IMR-90 (cell line): ENCODE results near the gene UGGT1. TPM values are rescaled to one million over a fixed set of nuclear protein-coding genes. Genes with fewer than 3 reads are reported as not detected.

Source experiments
- ATAC-seq: fragments of 200-7000 bp; cut with Tn5 transposase; 2 replicates; pipeline ENCODE4 v1.9.1; 2020; ENCODE audit warnings: low read depth, mild to moderate bottlenecking, moderate library complexity
- BruUV-seq: library from RNA; stranded (reverse); fragments of 400-500 nt; replicated peaks from 2 replicates; lab custom pipeline; 2021; lab: Mats Ljungman, UMichigan
- CTCF ChIA-PET: fragments of 300-600 bp; formaldehyde crosslinking; extraction: SDS; loops from one replicate; lab custom pipeline; 2021; ENCODE audit warnings: antibody characterized with exemption; lab: Yijun Ruan, JAX
- POLR2A ChIA-PET: fragments of 300-600 bp; sonication (Branson Sonifier 250); formaldehyde crosslinking; loops from one replicate; lab custom pipeline; 2022; ENCODE audit warnings: antibody characterized with exemption; ENCODE audit not compliant: unreplicated experiment; lab: Charles Lee
- DNase-seq: peaks from one replicate; pipeline ENCODE4 v3.0.0; 2013
- H2AFZ ChIP-seq: replicated peaks from 2 replicates; pipeline ENCODE3; 2013; ENCODE audit warnings: low read length, mild to moderate bottlenecking; ENCODE audit not compliant: poor library complexity
- H2AK5ac ChIP-seq: 2 replicates; pipeline ENCODE4 v1.6.1; 2013; ENCODE audit warnings: low read depth, low read length, inconsistent platforms
- H2AK9ac ChIP-seq: replicated peaks from 2 replicates; pipeline ENCODE3; 2013; ENCODE audit warnings: mild to moderate bottlenecking, low read depth, low read length, moderate library complexity; ENCODE audit not compliant: poor library complexity
- H2BK120ac ChIP-seq: 2 replicates; pipeline ENCODE4 v1.6.1; 2013; ENCODE audit warnings: low read depth, low read length, inconsistent platforms
- H2BK15ac ChIP-seq: 3 replicates; pipeline ENCODE4 v1.6.1; 2013; ENCODE audit warnings: low read depth, low read length, inconsistent platforms
- H2BK20ac ChIP-seq: 2 replicates; pipeline ENCODE4 v1.6.1; 2013; ENCODE audit warnings: low read depth, mild to moderate bottlenecking, inconsistent platforms, low read length, moderate library complexity
- H2BK5ac ChIP-seq: 2 replicates; pipeline ENCODE4 v1.6.1; 2013; ENCODE audit warnings: mild to moderate bottlenecking, low read depth, low read length, inconsistent platforms; ENCODE audit not compliant: poor library complexity, severe bottlenecking
- H3K14ac ChIP-seq: replicated peaks from 2 replicates; pipeline ENCODE4 v1.6.1; 2013; ENCODE audit warnings: low read depth, low read length, inconsistent platforms
- H3K18ac ChIP-seq: 2 replicates; pipeline ENCODE4 v1.6.1; 2013; ENCODE audit warnings: low read depth, low read length, control low read depth
- H3K23ac ChIP-seq: 2 replicates; pipeline ENCODE4 v1.6.1; 2013; ENCODE audit warnings: low read depth, low read length, inconsistent platforms
- H3K27ac ChIP-seq: 2 replicates; pipeline ENCODE4 v1.5.1; 2013; ENCODE audit warnings: mild to moderate bottlenecking, control low read depth, low read length; ENCODE audit not compliant: insufficient read depth
- H3K27me3 ChIP-seq: 2 replicates; pipeline ENCODE4 v1.6.1; 2013; ENCODE audit warnings: low read length; ENCODE audit not compliant: control insufficient read depth, insufficient read depth
- H3K36me3 ChIP-seq: 2 replicates; pipeline ENCODE4 v1.6.1; 2013; ENCODE audit warnings: low read length, mixed read lengths; ENCODE audit not compliant: control insufficient read depth, insufficient read depth
- H3K4ac ChIP-seq: 2 replicates; pipeline ENCODE4 v1.6.1; 2013; ENCODE audit warnings: low read depth, low read length, inconsistent platforms
- H3K4me1 ChIP-seq: 2 replicates; pipeline ENCODE4 v1.6.1; 2013; ENCODE audit warnings: low read length, mixed read lengths; ENCODE audit not compliant: control insufficient read depth, insufficient read depth
- H3K4me2 ChIP-seq: 2 replicates; pipeline ENCODE4 v1.6.1; 2013; ENCODE audit warnings: low read depth, mild to moderate bottlenecking, control low read depth, low read length, moderate library complexity
- H3K4me3 ChIP-seq: 2 replicates; pipeline ENCODE4 v1.5.1; 2013; ENCODE audit warnings: low read depth, mild to moderate bottlenecking, control low read depth, low read length, moderate library complexity; ENCODE audit not compliant: insufficient read depth
- H3K56ac ChIP-seq: 2 replicates; pipeline ENCODE4 v1.6.1; 2013; ENCODE audit warnings: low read length, inconsistent platforms; ENCODE audit not compliant: insufficient read depth; ENCODE audit errors: extremely low read depth
- H3K79me1 ChIP-seq, 2 experiments: 2 replicates each; pipeline ENCODE4 v1.6.1; 2013; ENCODE audit warnings: low read length in 2 of 2, inconsistent platforms in 1 of 2, low read depth in 1 of 2
- H3K9ac ChIP-seq: 2 replicates; pipeline ENCODE4 v1.6.1; 2013; ENCODE audit warnings: low read depth, low read length, control low read depth
- H3K9me1 ChIP-seq: 2 replicates; pipeline ENCODE4 v1.6.1; 2013; ENCODE audit warnings: low read length, inconsistent platforms; ENCODE audit not compliant: insufficient read depth
- H3K9me3 ChIP-seq: 2 replicates; pipeline ENCODE4 v1.6.1; 2013; ENCODE audit warnings: low read length; ENCODE audit not compliant: control insufficient read depth, insufficient read depth
- H4K20me1 ChIP-seq: 2 replicates; pipeline ENCODE4 v1.6.1; 2013; ENCODE audit warnings: low read length, inconsistent platforms; ENCODE audit not compliant: insufficient read depth
- H4K5ac ChIP-seq: 2 replicates; pipeline ENCODE4 v1.6.1; 2013; ENCODE audit warnings: mild to moderate bottlenecking, low read depth, low read length, control low read depth
- H4K8ac ChIP-seq, 2 experiments: 2 replicates each; pipeline ENCODE4 v1.6.1; 2013; ENCODE audit warnings: low read depth in 2 of 2, low read length in 2 of 2, control low read depth in 1 of 2, inconsistent platforms in 1 of 2
- H4K91ac ChIP-seq: 2 replicates; pipeline ENCODE4 v1.6.1; 2013; ENCODE audit warnings: low read depth, low read length, inconsistent platforms; ENCODE audit not compliant: insufficient read depth
- CEBPB ChIP-seq: IDR thresholded peaks from 2 replicates; pipeline ENCODE4 v1.6.1; 2012; ENCODE audit warnings: low read depth, low read length, improper control_type of control experiment
- MAZ ChIP-seq: IDR thresholded peaks from 2 replicates; pipeline ENCODE4 v1.6.1; 2012; ENCODE audit warnings: low read depth, mild to moderate bottlenecking, low read length, improper control_type of control experiment, moderate library complexity, borderline replicate concordance
- RCOR1 ChIP-seq: IDR thresholded peaks from 2 replicates; pipeline ENCODE4 v1.6.1; 2012; ENCODE audit warnings: mild to moderate bottlenecking, low read length, improper control_type of control experiment; ENCODE audit not compliant: insufficient replicate concordance
- WGBS, 2 experiments: methylation state at CpG; one replicate each; pipeline versions ENCODE4 v1.1.5 to v1.1.7; 2013; ENCODE audit warnings: missing lambda C conversion rate in 2 of 2; ENCODE audit not compliant: insufficient read length in 1 of 2; ENCODE audit errors: extremely low coverage in 2 of 2; 5-methylcytosine and 5-hydroxymethylcytosine counted together
- dilution Hi-C: fragments of 300-500 bp; cut with HindIII; formaldehyde crosslinking; loops from one replicate; pipeline ENCODE4 v1.14.3; 2018; ENCODE audit warnings: low sequenced_read_pairs; ENCODE audit not compliant: unreplicated experiment
- in situ Hi-C: fragments of 300-500 bp; cut with MboI; formaldehyde crosslinking; loops from 3 replicates; pipeline ENCODE4 v1.14.3; 2019; ENCODE audit warnings: low sequenced_read_pairs, inconsistent platforms, mixed read lengths
- intact Hi-C: fragments of 100-400 bp; cut with micrococcal nuclease; formaldehyde crosslinking; loops from 2 replicates; pipeline ENCODE4 v1.10.0; 2022
- polyA plus RNA-seq, 3 experiments: library from polyadenylated mRNA; depleted of rRNA; stranded (reverse); fragments of >200 nt; gene quantifications; 2 replicates each; pipeline ENCODE4 v1.2.3, GENCODE V29; 2012; ENCODE audit warnings: low replicate concordance in 1 of 3
- total RNA-seq: library from RNA; depleted of rRNA; stranded (reverse); fragments of >200 nt; gene quantifications from 2 replicates; pipeline ENCODE4 v1.2.3, GENCODE V29; 2012
- TF ChIP-seq, protein P1 (sequence below): conservative IDR thresholded peaks from 2 replicates; pipeline ENCODE4 v1.5.1; 2012; ENCODE audit warnings: mild to moderate bottlenecking, low read depth, low read length, improper control_type of control experiment

The UGGT1 gene
- total and polyA plus RNA-seq, 2 of the 4 experiments (the other 2 are of a cell fraction): 26.1 to 71.3 TPM

DNA sequence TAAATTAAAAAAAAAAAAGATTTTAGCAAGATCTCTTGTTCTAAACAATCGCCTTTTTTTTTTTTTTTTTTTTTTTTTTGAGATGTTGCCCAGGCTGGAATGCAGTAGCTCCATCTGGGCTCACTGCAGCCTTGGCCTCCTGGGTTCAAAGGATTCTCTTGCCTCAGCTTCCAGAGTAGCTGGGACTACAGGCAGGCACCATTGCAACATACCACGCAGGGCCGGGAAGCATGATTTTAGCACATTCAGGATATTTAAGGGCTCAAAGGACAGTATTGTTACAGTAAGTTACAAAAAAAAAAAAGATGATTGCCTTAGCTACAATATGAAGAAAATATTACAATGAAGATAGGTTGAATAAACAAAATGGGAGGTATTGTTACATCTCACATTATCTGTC, 33.7 kb upstream of the UGGT1 start:
- Histone ChIP-seq H2AK9ac (no peak overlapping the region), H3K36me3 (no peaks in the 10 kb centered on the region), H3K9me3 (peaks cover 3% of the 10 kb centered on the region; the same call in 1 of the 2 replicates), H2AFZ (no peak overlapping the region), H4K91ac (no peak overlapping the region), H3K79me1 (no peaks in the 10 kb centered on the region), H3K9me1 (no peaks in the 10 kb centered on the region), H3K9ac (no peak overlapping the region), H3K4me2 (no peak overlapping the region), H3K4me3 (no peak overlapping the region), H3K27me3 (peaks cover 2% of the 10 kb centered on the region), H3K4ac (no peak overlapping the region), H2AK5ac (no peak overlapping the region), H2BK5ac (no peak overlapping the region), H3K4me1 (no peaks in the 10 kb centered on the region), H4K20me1 (no peaks in the 10 kb centered on the region), H4K8ac (no peak overlapping the region), H4K5ac (no peak overlapping the region), H3K18ac (no peak overlapping the region), H3K27ac (no peak overlapping the region), H3K56ac (no peak overlapping the region), H2BK120ac (no peak overlapping the region), H2BK20ac (no peak overlapping the region), H2BK15ac (no peak overlapping the region), H3K23ac (no peak overlapping the region), H3K14ac (no peak overlapping the region)
- in situ Hi-C loops: loop anchor here (25.0 kb wide), 1 partner anchor 680 kb away; no protein-coding TSS in a partner anchor
- TF ChIP-seq, protein P1, sequence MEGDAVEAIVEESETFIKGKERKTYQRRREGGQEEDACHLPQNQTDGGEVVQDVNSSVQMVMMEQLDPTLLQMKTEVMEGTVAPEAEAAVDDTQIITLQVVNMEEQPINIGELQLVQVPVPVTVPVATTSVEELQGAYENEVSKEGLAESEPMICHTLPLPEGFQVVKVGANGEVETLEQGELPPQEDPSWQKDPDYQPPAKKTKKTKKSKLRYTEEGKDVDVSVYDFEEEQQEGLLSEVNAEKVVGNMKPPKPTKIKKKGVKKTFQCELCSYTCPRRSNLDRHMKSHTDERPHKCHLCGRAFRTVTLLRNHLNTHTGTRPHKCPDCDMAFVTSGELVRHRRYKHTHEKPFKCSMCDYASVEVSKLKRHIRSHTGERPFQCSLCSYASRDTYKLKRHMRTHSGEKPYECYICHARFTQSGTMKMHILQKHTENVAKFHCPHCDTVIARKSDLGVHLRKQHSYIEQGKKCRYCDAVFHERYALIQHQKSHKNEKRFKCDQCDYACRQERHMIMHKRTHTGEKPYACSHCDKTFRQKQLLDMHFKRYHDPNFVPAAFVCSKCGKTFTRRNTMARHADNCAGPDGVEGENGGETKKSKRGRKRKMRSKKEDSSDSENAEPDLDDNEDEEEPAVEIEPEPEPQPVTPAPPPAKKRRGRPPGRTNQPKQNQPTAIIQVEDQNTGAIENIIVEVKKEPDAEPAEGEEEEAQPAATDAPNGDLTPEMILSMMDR: no peak
- TF ChIP-seq MAZ: no peak
- no peak for TF ChIP-seq CEBPB
- TF ChIP-seq RCOR1: no peak
- no TSS peak for BruUV-seq
- POLR2A ChIA-PET: no interaction called here
- CTCF ChIA-PET: no interaction called here
- intact Hi-C loops: no loop called here
- ATAC-seq (no peak), DNase-seq (no peak)
- dilution Hi-C loops: no loop called here
- WGBS, 2 experiments: no CpG with 5 or more reads among the region's 3 CpGs
